IPS-20b (cell line): ENCODE measurements around the gene VASH2.
"Not testable (repeated sequence)": the region's sequence is repeated elsewhere in the genome, so short reads cannot be mapped to it uniquely, and the experiment has no call there.

ENCODE experiments used
- H3K27ac ChIP-seq: one replicate; pipeline ENCODE4 v1.5.1; 2013; ENCODE audit warnings: low read length
- H3K27me3 ChIP-seq: 2 replicates; pipeline ENCODE4 v1.6.1; 2013; ENCODE audit warnings: mild to moderate bottlenecking, low read length, inconsistent platforms; ENCODE audit not compliant: insufficient read depth
- H3K36me3 ChIP-seq: 2 replicates; pipeline ENCODE4 v1.6.1; 2013; ENCODE audit warnings: low read depth, mild to moderate bottlenecking, inconsistent platforms, low read length, moderate library complexity; ENCODE audit not compliant: insufficient read depth
- H3K4me1 ChIP-seq: 2 replicates; pipeline ENCODE4 v1.6.1; 2013; ENCODE audit warnings: mild to moderate bottlenecking, control low read depth, inconsistent platforms, low read length, moderate library complexity; ENCODE audit not compliant: insufficient read depth
- H3K4me3 ChIP-seq: 2 replicates; pipeline ENCODE4 v1.5.1; 2013; ENCODE audit warnings: mild to moderate bottlenecking, low read length, inconsistent platforms
- H3K9ac ChIP-seq: 2 replicates; pipeline ENCODE4 v1.6.1; 2013; ENCODE audit warnings: low read depth, mild to moderate bottlenecking, inconsistent platforms, low read length, moderate library complexity
- H3K9me3 ChIP-seq: 2 replicates; pipeline ENCODE4 v1.6.1; 2013; ENCODE audit warnings: mild to moderate bottlenecking, low read depth, low read length, inconsistent platforms; ENCODE audit not compliant: insufficient read depth

The VASH2 gene

DNA sequence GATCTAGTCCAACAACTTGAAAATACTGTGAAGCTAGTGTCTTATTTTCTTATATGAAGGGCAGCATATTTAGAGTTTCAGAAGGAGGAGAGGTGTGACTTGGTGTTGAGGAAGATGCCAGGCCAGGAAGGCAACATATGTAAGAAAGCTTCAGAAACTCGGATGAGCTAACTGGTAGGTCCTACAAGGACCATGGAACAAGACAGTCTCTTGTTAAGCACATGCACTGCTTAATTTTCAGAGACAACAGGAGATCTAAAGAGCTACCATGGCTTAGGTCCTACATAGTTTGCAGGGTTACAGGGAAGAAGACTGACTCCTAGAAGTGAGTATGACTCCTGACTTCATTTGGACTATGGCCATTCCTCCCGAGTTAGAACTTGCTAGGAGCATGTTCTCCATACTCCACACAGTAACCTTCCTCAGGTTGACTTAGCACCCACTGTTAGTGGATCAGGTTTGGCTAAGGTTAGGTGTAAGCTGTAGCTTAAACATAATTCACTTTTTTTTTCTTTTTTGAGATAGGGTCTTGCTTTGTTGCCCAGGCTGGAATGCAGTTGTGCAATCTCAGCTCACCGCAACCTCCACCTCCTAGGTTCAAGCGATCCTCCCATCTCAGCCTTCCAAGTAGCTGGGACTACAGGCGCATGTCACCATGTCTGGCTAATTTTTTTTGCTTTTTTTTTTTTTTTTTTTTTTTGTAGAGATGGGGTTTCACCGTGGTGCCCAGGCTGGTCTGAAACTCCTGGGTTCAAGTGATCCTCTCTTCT lies 34.4 kb downstream of the VASH2 start:
- H3K36me3 ChIP-seq: peaks cover 98% of the 10 kb centered on the region
- no peak overlapping the region for H3K9ac ChIP-seq
- H3K4me1 ChIP-seq: peaks cover 4% of the 10 kb centered on the region; the same call in 1 of the 2 replicates
- H3K4me3 ChIP-seq: no peak overlapping the region
- no peak overlapping the region for H3K27ac ChIP-seq
- H3K27me3 ChIP-seq: no peaks in the 10 kb centered on the region
- H3K9me3 ChIP-seq: no peaks in the 10 kb centered on the region

DNA sequence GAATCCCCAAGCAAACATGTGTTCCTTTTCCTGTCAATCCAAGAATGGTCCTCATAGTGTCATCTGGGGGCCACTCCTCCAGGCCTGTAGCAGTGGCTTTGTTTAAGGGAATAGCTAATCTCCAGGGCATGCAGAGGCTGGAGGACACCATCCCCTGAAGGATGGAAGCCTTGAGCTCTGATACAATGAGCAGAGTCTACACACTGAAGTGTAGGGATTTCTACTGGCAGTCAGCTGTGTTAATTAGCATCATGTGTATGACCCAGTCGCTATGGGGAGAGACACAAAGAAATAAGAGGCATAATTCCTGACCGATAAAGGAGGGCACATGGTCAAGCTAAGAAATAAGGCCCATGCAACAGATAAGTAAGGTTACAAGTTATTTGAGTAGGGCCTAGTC lies 36.2 kb downstream of the VASH2 start:
- H3K36me3 ChIP-seq: peaks cover 99% of the 10 kb centered on the region
- H3K9ac ChIP-seq: no peak overlapping the region
- no peaks in the 10 kb centered on the region for H3K9me3 ChIP-seq
- H3K27me3 ChIP-seq: no peaks in the 10 kb centered on the region
- H3K4me3 ChIP-seq: no peak overlapping the region
- peaks cover 4% of the 10 kb centered on the region; the same call in 1 of the 2 replicates for H3K4me1 ChIP-seq
- H3K27ac ChIP-seq: no peak overlapping the region

DNA sequence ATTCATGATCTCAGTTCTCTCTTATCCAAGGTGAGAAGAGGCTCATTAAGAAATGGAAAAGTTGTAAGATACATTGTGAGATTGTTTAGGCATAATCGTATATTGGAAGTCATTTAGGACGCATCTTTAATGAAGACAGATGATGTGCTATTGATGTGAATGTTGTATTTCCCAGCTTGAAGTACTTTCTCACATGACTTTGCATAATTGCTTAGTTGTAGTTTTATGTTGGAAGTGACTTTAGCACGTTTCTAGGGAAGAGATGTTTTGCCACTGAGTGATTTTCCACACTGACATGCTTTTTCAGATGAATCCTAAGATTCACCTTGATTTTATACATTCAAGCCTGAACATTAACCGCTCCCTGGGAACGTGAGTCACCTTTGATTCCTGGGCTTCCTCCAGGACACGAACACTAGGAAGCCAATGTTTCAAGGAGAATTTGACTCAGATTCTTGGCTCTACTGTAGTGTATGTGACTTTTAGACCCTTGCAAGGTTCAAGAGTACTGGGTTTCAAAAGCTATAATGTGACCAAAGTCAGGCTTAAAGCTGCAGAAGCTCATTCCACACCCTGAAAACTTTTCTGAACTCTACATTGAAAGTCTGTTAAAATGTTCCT lies 37.5 kb downstream of the VASH2 start:
- peaks cover 99% of the 10 kb centered on the region for H3K36me3 ChIP-seq
- no peak overlapping the region for H3K27ac ChIP-seq
- H3K9me3 ChIP-seq: no peaks in the 10 kb centered on the region
- no peaks in the 10 kb centered on the region for H3K27me3 ChIP-seq
- H3K9ac ChIP-seq: no peak overlapping the region
- no peaks in the 10 kb centered on the region for H3K4me1 ChIP-seq
- no peak overlapping the region for H3K4me3 ChIP-seq

DNA sequence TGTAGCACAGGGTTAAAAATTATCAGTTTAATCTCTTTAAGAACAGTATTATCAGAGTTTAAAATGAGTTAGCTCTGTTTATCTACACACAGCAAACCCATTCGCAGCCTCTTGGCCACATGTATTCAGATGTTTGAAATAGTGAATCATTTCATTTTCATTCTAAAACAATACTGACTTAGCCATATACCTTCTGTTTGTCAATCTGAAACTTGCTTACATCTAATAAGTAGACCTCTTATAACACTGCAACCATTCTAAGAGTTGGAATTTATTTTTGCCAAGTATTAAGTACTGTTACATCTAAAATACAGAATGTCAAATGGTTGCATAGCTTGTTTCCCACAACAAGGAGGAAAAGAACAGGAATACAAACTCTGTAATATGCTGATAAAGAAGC lies 39.9 kb downstream of the VASH2 start:
- Histone ChIP-seq H3K9ac (no peak overlapping the region), H3K27me3 (no peaks in the 10 kb centered on the region), H3K9me3 (no peaks in the 10 kb centered on the region), H3K4me3 (no peak overlapping the region), H3K36me3 (peaks cover 90% of the 10 kb centered on the region), H3K27ac (no peak overlapping the region), H3K4me1 (no peaks in the 10 kb centered on the region)

DNA sequence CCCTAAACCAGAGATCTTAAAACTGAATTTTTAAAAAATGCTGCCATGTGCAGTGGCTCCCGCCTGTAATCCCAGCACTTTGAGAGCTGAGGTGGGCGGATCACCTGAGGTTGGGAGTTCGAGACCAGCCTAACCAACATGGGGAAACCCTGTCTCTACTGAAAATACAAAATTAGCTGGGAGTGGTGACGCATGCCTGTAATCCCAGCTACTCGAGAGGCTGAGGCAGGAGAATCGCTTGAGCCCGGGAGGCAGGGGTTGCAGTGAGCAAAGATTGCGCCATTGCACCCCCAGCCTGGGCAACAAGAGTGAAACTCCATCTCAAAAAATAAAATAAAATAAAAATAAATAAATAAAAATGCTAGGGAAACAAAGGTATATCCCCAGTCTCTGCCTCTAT lies 43.6 kb downstream of the VASH2 start:
- not testable (repeated sequence) for H3K27me3 ChIP-seq, H3K27ac ChIP-seq, H3K9ac ChIP-seq, H3K4me3 ChIP-seq, H3K9me3 ChIP-seq, H3K4me1 ChIP-seq
- peaks cover 73% of the 10 kb centered on the region for H3K36me3 ChIP-seq

DNA sequence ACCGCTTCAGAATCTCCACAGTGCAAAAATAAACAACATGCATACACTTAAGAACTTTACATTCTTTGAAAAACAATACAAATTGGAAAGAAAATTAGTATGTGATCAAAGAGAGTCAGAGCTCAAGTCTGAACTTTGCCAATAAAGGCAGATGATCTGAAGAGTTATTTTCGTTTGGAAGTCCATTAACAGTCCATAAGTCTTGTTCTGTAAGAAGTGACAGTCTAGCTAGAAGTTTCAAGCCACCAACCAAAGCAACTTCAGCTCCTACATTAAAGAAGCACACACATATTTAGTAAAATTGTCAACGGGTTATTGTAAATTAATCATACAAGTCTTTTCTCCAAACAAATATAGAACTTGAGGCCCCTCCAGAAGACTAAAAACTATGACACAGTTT lies 44.6 kb downstream of the VASH2 start:
- Histone ChIP-seq H3K27me3 (no peaks in the 10 kb centered on the region), H3K36me3 (peaks cover 69% of the 10 kb centered on the region), H3K4me1 (no peaks in the 10 kb centered on the region), H3K4me3 (no peak overlapping the region), H3K27ac (no peak overlapping the region), H3K9me3 (no peaks in the 10 kb centered on the region), H3K9ac (no peak overlapping the region)

DNA sequence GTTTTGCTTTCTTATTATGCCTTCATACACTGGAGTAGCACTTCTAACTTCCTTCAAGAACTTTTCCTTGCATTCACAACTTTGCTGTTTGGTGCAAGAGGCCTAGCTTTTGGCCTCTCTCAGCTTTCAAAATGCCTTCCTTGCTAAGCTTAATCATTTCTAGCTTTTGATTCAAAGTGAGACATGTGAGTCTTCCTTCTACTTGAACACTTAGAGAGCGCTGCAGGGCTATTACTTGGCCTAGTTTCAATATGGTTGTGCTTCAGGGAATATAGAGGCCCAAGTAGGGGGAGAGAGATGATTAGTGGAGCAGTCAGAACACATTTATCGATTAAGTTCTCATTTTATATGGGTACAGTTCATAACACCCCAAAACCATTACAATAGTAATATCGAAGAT lies 52.9 kb downstream of the VASH2 start:
- H3K27me3 ChIP-seq: no peaks in the 10 kb centered on the region
- no peak overlapping the region for H3K4me3 ChIP-seq
- no peaks in the 10 kb centered on the region for H3K4me1 ChIP-seq
- H3K9ac ChIP-seq: no peak overlapping the region
- no peak overlapping the region for H3K27ac ChIP-seq
- peaks cover 78% of the 10 kb centered on the region for H3K36me3 ChIP-seq
- no peaks in the 10 kb centered on the region for H3K9me3 ChIP-seq

DNA sequence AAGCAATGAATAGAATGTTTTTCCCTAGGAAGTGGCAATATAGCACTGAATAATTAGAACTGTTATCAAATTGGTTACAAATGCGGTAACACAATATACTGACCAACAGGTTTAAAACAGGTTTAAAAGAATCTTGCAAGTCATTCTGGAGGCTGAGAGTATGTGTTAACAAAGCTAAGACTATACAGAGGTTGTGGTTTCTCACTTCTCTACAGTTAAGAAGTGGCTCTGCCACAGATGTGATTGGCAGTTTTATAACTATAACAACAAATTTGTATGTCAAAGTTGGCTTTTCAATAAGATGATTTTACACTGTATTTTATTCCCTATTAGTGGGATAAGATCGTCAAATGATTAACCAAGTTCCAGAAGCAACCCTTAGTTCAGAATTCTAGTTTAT lies 58.2 kb downstream of the VASH2 start:
- no peak overlapping the region for H3K9ac ChIP-seq
- H3K9me3 ChIP-seq: no peaks in the 10 kb centered on the region
- no peaks in the 10 kb centered on the region for H3K27me3 ChIP-seq
- no peak overlapping the region for H3K4me3 ChIP-seq
- peaks cover 76% of the 10 kb centered on the region for H3K36me3 ChIP-seq
- no peaks in the 10 kb centered on the region for H3K4me1 ChIP-seq
- H3K27ac ChIP-seq: no peak overlapping the region

DNA sequence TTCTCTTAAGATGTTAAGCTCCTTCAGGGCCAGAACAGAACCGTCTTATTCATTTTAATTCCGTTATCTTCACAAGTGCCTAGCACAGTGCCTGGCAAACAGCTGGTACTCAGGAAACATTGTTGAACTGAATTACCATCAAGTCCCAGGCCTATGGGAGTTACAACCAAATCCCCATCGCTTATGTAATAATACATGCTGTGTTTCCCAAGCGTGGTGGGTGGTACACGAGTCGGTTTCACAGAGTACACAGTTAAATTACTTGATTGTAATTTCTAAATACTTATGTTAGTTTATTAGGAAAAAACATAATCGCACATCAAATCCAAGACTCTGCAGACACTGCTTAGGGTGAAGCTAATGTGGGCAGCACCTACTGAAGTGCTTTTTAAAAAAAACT lies 64.3 kb downstream of the VASH2 start:
- Histone ChIP-seq H3K4me1 (peaks cover 4% of the 10 kb centered on the region; the same call in 1 of the 2 replicates), H3K27me3 (no peaks in the 10 kb centered on the region), H3K4me3 (peak overlapping the region; percentile 87), H3K9me3 (no peaks in the 10 kb centered on the region), H3K27ac (peak overlapping the region; percentile 60), H3K9ac (peak overlapping the region; percentile 87), H3K36me3 (peaks cover 29% of the 10 kb centered on the region; the same call in 1 of the 2 replicates)

DNA sequence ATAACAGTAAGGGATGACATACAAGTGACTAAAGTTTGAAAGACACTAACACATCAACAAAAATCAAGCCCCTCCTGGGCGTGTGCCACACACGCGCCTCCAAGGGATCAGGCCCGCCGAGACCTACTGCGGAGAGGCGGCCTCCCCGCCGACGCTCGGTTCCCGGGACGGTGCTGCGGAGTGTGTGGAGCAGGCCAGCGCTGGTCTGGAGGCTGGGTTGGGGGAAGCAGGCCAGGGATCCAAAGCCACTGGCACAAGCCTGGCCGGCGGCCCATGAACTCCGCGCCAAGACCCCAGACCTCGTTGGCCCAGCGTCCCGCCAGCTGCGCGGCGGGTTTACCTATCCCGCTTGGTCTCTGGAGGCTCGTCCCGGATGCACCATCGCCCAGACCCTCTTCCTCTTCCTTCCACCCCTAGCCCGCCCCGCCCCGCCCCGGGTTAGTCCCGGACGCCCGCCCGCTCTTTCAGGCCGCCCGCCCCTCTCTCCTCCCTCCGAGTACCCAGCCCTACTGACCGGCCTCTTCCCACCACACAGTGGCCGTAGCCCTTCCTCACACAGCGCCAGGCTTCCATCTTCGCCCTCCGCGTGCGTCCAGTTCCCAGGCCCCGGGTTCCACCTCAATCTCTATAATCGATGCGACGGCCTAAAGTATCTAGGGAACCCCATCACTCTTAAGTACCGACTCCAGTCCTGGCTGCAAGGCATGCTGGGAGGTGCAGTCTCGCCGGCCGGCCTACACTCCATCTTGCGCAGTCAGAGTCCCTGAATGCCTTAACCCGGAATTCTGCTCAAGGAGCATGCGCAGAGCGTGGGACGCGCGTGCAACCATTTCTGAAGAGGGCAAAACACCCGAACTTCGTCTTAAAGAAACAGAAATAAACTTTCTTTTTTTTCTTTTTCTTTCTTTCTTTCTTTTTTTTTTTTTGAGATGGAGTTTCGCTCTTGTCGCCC lies 65.0 kb downstream of the VASH2 start, which contains the start of gene ANGEL2:
TSS of gene ANGEL2 (minus strand) at position 769 of the 952 bp plus-strand sequence. CDS start at position 573, 196 bp downstream.
- no peaks in the 10 kb centered on the region for H3K9me3 ChIP-seq
- H3K4me3 ChIP-seq: peak within 1 kb of the TSS; percentile 87
- peaks cover 29% of the 10 kb centered on the region; the same call in 1 of the 2 replicates for H3K36me3 ChIP-seq
- peak within 1 kb of the TSS; percentile 87 for H3K9ac ChIP-seq
- H3K27me3 ChIP-seq: no peaks in the 10 kb centered on the region
- H3K27ac ChIP-seq: peak within 1 kb of the TSS; percentile 66
- peaks cover 4% of the 10 kb centered on the region; the same call in 1 of the 2 replicates for H3K4me1 ChIP-seq

DNA sequence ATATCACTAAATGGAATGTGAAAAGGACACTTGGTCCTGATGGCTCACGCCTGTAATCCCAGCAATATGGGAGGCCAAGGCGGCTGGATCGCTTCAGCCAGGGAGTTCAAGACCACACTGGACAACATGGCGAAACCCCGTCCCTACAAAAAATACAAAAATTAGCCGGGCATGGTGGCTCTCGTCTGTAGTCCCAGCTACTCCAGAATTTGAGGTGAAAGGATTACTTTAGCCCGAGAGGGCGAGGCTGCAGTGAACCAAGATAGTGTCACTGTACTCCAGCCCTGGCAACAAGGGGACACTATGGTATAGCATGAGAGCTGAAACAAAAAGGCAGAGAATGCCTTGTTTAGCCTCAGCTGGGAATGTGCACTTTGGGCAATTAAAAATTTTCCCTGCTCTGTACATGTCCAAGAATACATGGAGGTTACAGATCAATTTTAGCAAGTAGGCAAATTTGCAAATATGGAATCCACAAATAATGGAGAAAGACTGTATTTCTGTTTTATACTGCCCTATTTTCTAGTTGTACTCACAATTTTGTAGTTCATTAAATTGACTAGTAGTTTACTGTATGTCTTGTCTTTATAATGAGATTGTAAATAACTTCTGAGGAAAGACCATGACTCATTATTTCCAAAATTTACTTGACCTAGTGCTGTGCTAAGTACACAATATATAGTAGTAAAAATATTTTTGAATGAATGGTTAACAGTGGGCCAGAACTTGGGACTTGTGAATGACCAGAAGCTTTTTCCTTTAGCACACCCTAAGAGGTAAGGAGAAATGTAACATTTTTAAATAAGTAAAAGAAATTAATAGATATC lies 67.3 kb downstream of the VASH2 start:
- H3K9me3 ChIP-seq: no peaks in the 10 kb centered on the region
- H3K9ac ChIP-seq: no peak overlapping the region
- no peaks in the 10 kb centered on the region for H3K27me3 ChIP-seq
- no peak overlapping the region for H3K4me3 ChIP-seq
- H3K36me3 ChIP-seq: peaks cover 6% of the 10 kb centered on the region; the same call in 1 of the 2 replicates
- no peak overlapping the region for H3K27ac ChIP-seq
- peaks cover 4% of the 10 kb centered on the region; the same call in 1 of the 2 replicates for H3K4me1 ChIP-seq
